Smooth muscle cell (in vitro differentiated cells): Measurements from ENCODE around the gene GLS. TPM values are rescaled to one million over a fixed set of nuclear protein-coding genes. Genes with fewer than 3 reads are reported as not detected.
A peak's percentile ranks its signal among the peaks of the same experiment; 100 is the strongest.

Experiments used
- DNase-seq: peaks from one replicate; lab custom pipeline; 2025; ENCODE audit not compliant: unreplicated experiment; lab: John Stamatoyannopoulos, UW
- H2AFZ ChIP-seq: fragments of 200-600 bp; sonication (generic); 2 replicates; pipeline ENCODE4 v1.6.0; 2016; ENCODE audit warnings: antibody characterized with exemption, low read depth, mild to moderate bottlenecking
- H3F3A ChIP-seq: fragments of 200-600 bp; sonication (generic); 2 replicates; pipeline ENCODE4 v1.6.0; 2017; ENCODE audit warnings: antibody characterized with exemption, low read depth
- H3K27ac ChIP-seq: fragments of 200-600 bp; sonication (generic); 2 replicates; pipeline ENCODE4 v1.5.1; 2016; ENCODE audit warnings: low read depth, mild to moderate bottlenecking
- H3K27me3 ChIP-seq: fragments of 200-600 bp; sonication (generic); 2 replicates; pipeline ENCODE4 v1.6.1; 2016; ENCODE audit warnings: low read depth, mild to moderate bottlenecking
- H3K36me3 ChIP-seq: fragments of 200-600 bp; sonication (generic); 2 replicates; pipeline ENCODE4 v1.5.1; 2016; ENCODE audit warnings: low read depth
- H3K4me1 ChIP-seq: fragments of 200-600 bp; sonication (generic); 2 replicates; pipeline ENCODE4 v1.5.1; 2016; ENCODE audit warnings: low read depth
- H3K4me2 ChIP-seq: fragments of 200-600 bp; sonication (generic); 2 replicates; pipeline ENCODE4 v1.6.0; 2016; ENCODE audit warnings: mild to moderate bottlenecking
- H3K4me3 ChIP-seq: fragments of 200-600 bp; sonication (generic); 2 replicates; pipeline ENCODE4 v1.5.1; 2016; ENCODE audit warnings: mild to moderate bottlenecking
- H3K79me2 ChIP-seq: fragments of 200-600 bp; sonication (generic); 2 replicates; pipeline ENCODE4 v1.6.0; 2016; ENCODE audit warnings: low read depth, mild to moderate bottlenecking
- H3K9ac ChIP-seq: fragments of 200-600 bp; sonication (generic); 2 replicates; pipeline ENCODE4 v1.6.0; 2016; ENCODE audit warnings: low read depth
- H3K9me3 ChIP-seq: fragments of 200-600 bp; sonication (generic); replicated peaks from 2 replicates; pipeline ENCODE4 v1.5.1; 2016; ENCODE audit warnings: low read depth
- H4K20me1 ChIP-seq: fragments of 200-600 bp; sonication (generic); 2 replicates; pipeline ENCODE4 v1.6.0; 2016; ENCODE audit warnings: low read depth
- WGBS: methylation state at CpG from one replicate; pipeline ENCODE4 v1.1.7; 2016; ENCODE audit warnings: low lambda C conversion rate; 5-methylcytosine and 5-hydroxymethylcytosine counted together
- polyA plus RNA-seq: library from polyadenylated mRNA; unstranded; fragments of >200 nt; fragmentation: Nextera tagmentation; extraction: Ambion mirVana; gene quantifications from 2 replicates; pipeline ENCODE4 v1.2.1, GENCODE V29; 2016
- total RNA-seq: library from RNA; depleted of rRNA; stranded (reverse); fragments of >200 nt; gene quantifications from 2 replicates; pipeline ENCODE4 v1.2.3, GENCODE V29; 2014
- TF ChIP-seq, protein P1 (sequence below): fragments of 200-600 bp; sonication (generic); IDR thresholded peaks from 2 replicates; pipeline ENCODE4 v1.5.1; 2017; ENCODE audit warnings: borderline replicate concordance, mild to moderate bottlenecking, antibody characterized with exemption; ENCODE audit not compliant: insufficient read depth, poor library complexity, severe bottlenecking

The GLS gene
- total and polyA plus RNA-seq, 2 experiments from 2014 or later: 76.2 to 454 TPM

DNA sequence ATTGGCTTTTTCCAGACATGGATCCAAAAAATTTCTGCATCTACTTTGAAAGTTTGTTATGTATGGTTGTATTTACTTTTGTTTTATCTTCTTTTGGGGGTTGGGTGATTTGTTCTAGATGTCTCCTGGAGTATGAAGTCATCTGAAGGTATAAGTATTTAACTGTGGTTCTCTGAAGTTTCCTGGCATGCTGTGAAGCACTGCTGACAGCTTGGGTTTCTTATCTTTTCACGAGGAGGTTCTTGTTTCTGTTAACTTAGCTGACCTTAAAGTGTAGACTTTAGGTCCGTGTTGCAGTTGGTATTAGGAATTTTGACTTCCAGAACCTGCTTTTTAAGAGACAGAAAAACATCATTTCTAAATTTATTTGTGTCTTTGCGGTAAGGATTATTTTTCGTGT, 15.9 kb downstream of the GLS start:
- Histone ChIP-seq H3K36me3 (peaks cover 46% of the 10 kb centered on the region), H2AFZ (no peak overlapping the region), H3K4me3 (no peak overlapping the region), H3K4me2 (no peak overlapping the region), H3K79me2 (peaks cover 98% of the 10 kb centered on the region), H3K9me3 (no peaks in the 10 kb centered on the region), H3K4me1 (peaks cover 2% of the 10 kb centered on the region), H3K27me3 (no peaks in the 10 kb centered on the region), H3K9ac (no peak overlapping the region), H3K27ac (peak overlapping the region; percentile 24), H3F3A (peaks cover 6% of the 10 kb centered on the region), H4K20me1 (peaks cover 98% of the 10 kb centered on the region)
- 50% methylated on average over 4 of the region's 4 CpGs for WGBS
- TF ChIP-seq, protein P1, sequence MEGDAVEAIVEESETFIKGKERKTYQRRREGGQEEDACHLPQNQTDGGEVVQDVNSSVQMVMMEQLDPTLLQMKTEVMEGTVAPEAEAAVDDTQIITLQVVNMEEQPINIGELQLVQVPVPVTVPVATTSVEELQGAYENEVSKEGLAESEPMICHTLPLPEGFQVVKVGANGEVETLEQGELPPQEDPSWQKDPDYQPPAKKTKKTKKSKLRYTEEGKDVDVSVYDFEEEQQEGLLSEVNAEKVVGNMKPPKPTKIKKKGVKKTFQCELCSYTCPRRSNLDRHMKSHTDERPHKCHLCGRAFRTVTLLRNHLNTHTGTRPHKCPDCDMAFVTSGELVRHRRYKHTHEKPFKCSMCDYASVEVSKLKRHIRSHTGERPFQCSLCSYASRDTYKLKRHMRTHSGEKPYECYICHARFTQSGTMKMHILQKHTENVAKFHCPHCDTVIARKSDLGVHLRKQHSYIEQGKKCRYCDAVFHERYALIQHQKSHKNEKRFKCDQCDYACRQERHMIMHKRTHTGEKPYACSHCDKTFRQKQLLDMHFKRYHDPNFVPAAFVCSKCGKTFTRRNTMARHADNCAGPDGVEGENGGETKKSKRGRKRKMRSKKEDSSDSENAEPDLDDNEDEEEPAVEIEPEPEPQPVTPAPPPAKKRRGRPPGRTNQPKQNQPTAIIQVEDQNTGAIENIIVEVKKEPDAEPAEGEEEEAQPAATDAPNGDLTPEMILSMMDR: no peak
- DNase-seq: no peak

DNA sequence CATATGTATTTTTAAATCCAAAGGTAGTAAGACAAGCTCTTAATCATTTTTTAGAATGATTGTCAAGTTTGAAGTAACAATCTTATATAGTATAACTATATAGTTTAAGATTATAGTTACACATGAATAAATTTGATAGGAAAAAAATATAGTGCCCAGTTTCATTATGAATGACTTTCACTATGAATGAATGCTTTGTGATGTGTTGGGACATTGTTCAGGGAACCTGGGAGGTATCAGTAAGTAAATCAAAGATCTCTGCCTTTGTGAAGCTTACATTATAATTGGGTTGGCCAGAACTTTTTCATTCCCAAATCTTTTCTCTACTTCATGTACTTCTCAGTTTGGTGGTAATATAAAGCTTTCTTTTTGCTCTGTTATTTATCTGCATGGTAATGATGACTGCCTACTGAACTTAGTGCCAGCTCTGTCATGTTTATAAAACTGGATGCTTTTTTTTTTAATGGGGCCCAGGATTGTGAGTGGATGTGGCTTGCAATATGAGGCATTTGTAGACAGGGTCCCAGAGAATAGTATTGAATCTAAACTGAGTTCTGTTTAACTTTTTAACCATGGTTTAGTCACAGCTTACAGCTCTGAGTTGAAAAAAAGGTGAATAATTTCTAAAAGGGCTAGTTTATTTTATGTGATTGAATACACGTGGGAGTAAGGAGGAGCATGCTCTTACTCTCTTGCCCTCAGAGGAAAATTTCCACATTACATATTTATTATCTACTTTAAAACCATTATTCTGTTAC, 23.3 kb downstream of the GLS start:
- no peaks in the 10 kb centered on the region for H3K9me3 ChIP-seq
- no peak for DNase-seq
- H3K4me1 ChIP-seq: no peaks in the 10 kb centered on the region
- H3K9ac ChIP-seq: no peak overlapping the region
- no peaks in the 10 kb centered on the region for H3K27me3 ChIP-seq
- H4K20me1 ChIP-seq: peaks cover 88% of the 10 kb centered on the region
- TF ChIP-seq, protein P1: no peak
- peaks cover 75% of the 10 kb centered on the region for H3K79me2 ChIP-seq
- peaks cover 18% of the 10 kb centered on the region for H3F3A ChIP-seq
- 78% methylated on average over 1 of the region's 1 CpG for WGBS
- H3K4me3 ChIP-seq: no peak overlapping the region
- peak overlapping the region; percentile 30 for H3K27ac ChIP-seq
- H3K4me2 ChIP-seq: no peak overlapping the region
- no peak overlapping the region for H2AFZ ChIP-seq
- H3K36me3 ChIP-seq: peaks cover 50% of the 10 kb centered on the region

DNA sequence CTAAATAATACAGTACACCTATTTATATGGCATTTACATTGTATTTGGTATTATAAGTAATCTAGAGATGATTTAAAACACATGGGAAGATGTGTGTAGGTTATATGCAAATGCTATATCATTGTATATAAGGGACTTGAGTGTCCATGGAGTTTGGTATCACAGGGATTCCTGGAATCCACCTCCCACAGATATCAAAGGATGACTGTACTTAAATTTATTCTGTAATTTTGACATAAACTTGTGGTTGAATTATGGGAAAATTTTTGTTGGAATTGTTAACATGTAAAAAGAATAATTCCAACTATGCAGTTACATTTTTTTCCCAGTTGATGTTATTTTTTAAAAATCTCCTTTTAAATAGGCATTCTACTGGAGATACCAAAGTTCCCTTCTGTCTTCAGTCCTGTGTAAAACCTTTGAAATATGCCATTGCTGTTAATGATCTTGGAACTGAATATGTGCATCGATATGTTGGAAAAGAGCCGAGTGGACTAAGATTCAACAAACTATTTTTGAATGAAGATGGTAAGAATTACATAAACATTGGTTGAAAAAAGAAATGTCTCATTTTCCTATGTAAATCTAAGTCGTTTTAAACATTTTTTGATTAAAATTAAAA, 24.1 kb downstream of the GLS start:
- Histone ChIP-seq H3K4me1 (no peaks in the 10 kb centered on the region), H3K79me2 (peaks cover 73% of the 10 kb centered on the region), H3K27ac (peak overlapping the region; percentile 30), H3K9ac (no peak overlapping the region), H3K27me3 (no peaks in the 10 kb centered on the region), H2AFZ (no peak overlapping the region), H3K4me3 (no peak overlapping the region), H3K9me3 (no peaks in the 10 kb centered on the region), H3F3A (peaks cover 21% of the 10 kb centered on the region), H3K4me2 (no peak overlapping the region), H4K20me1 (peaks cover 87% of the 10 kb centered on the region), H3K36me3 (peaks cover 50% of the 10 kb centered on the region)
- WGBS: 94% methylated on average over 3 of the region's 3 CpGs
- TF ChIP-seq, protein P1: no peak
- no peak for DNase-seq
